ENCODE data around the gene CASS4. TPM values are rescaled to one million over a fixed set of nuclear protein-coding genes. Genes with fewer than 3 reads are reported as not detected.

Gene CASS4
- total and polyA plus RNA-seq, 2 donors (not counting 3 experiments of a cell fraction or from before 2014, with no cell fraction given) = not detected

- Histone ChIP-seq H3K4me3 (replicated peaks in 1 of 3; ENCODE audit: insufficient read depth in 1 of 3, low read depth in 1 of 3, low read length in 3 of 3) (no peak overlapping the region), H3K79me2 (ENCODE audit: control insufficient read depth, insufficient read depth, low read length) (no peaks in the 10 kb centered on the region), H3K9me1 (replicated peaks; ENCODE audit: control insufficient read depth, extremely low read depth, insufficient read depth, low read length) (no peaks in the 10 kb centered on the region), H3K4me2 (ENCODE audit: insufficient read depth, low read length) (no peak overlapping the region), H3K4me1 (ENCODE audit: control insufficient read depth, extremely low read depth, insufficient read depth, low read length) (peaks cover 4% of the 10 kb centered on the region), H4K20me1 (replicated peaks; ENCODE audit: control insufficient read depth, extremely low read depth, insufficient read depth, low read length) (no peaks in the 10 kb centered on the region), H3K27ac (ENCODE audit: insufficient read depth, low read depth, low read length) (no peak overlapping the region), H3K36me3 (ENCODE audit: control insufficient read depth in 2 of 2, extremely low read depth in 1 of 2, insufficient read depth in 2 of 2, low read length in 2 of 2) (peaks cover under 1% of the 10 kb centered on the region in 2 experiments), H3K27me3 (ENCODE audit: control insufficient read depth in 2 of 2, insufficient read depth in 2 of 2, low read length in 2 of 2) (no peaks in the 10 kb centered on the region), H2AFZ (ENCODE audit: low read depth, low read length) (no peak overlapping the region), H3K9ac (replicated peaks; ENCODE audit: extremely low read depth, insufficient read depth, low read length) (no peak overlapping the region), H3K9me3 (replicated peaks; ENCODE audit: control insufficient read depth, insufficient read depth, low read length) (no peaks in the 10 kb centered on the region)
- BruUV-seq (replicated peaks) = no TSS peak
- intact Hi-C loops (cut with micrococcal nuclease) (no loop called here), dilution Hi-C loops (cut with MboI; ENCODE audit: extremely low pct_ligation_motif_present, low sequenced_read_pairs) (no loop called here)
- no peak for TF ChIP-seq EZH2 (IDR thresholded peaks at IDR 0.05; ENCODE audit: borderline replicate concordance, low read depth, low read length, severe bottlenecking)
- CTCF ChIA-PET = interaction anchor here (0.6 to 2.3 kb wide), 13 partner anchors 8 to 646 kb away, joined by 3 to 11 read pairs (median 4); partner anchors contain the start of genes AURKA, CSTF1 and FAM210B
- POLR2A ChIA-PET = no interaction called here
- no peak for DNase-seq (ENCODE audit: low read depth, low spot score)
- no peak for FAIRE-seq
Observed at GRCh38 chr20:56412473-56412790, 372 bp downstream of the CASS4 start.

GRCh38 chr20:56412949-56413348 is 889 bp downstream of the CASS4 start:
- Histone ChIP-seq H3K79me2 (ENCODE audit: control insufficient read depth, insufficient read depth, low read length) (no peaks in the 10 kb centered on the region), H2AFZ (ENCODE audit: low read depth, low read length) (no peak overlapping the region), H3K9me1 (replicated peaks; ENCODE audit: control insufficient read depth, extremely low read depth, insufficient read depth, low read length) (no peaks in the 10 kb centered on the region), H3K36me3 (ENCODE audit: control insufficient read depth in 2 of 2, extremely low read depth in 1 of 2, insufficient read depth in 2 of 2, low read length in 2 of 2) (no peaks in the 10 kb centered on the region), H3K4me3 (replicated peaks in 1 of 3; ENCODE audit: insufficient read depth in 1 of 3, low read depth in 1 of 3, low read length in 3 of 3) (no peak overlapping the region), H4K20me1 (replicated peaks; ENCODE audit: control insufficient read depth, extremely low read depth, insufficient read depth, low read length) (no peaks in the 10 kb centered on the region), H3K27ac (ENCODE audit: insufficient read depth, low read depth, low read length) (no peak overlapping the region), H3K4me2 (ENCODE audit: insufficient read depth, low read length) (no peak overlapping the region), H3K9me3 (replicated peaks; ENCODE audit: control insufficient read depth, insufficient read depth, low read length) (no peaks in the 10 kb centered on the region), H3K9ac (replicated peaks; ENCODE audit: extremely low read depth, insufficient read depth, low read length) (no peak overlapping the region), H3K4me1 (ENCODE audit: control insufficient read depth, extremely low read depth, insufficient read depth, low read length) (peaks cover 6% of the 10 kb centered on the region), H3K27me3 (ENCODE audit: control insufficient read depth in 2 of 2, insufficient read depth in 2 of 2, low read length in 2 of 2) (no peaks in the 10 kb centered on the region)
- ChIA-PET POLR2A (no interaction called here), CTCF (interaction anchor here (1.5 to 1.7 kb wide), 2 partner anchors 46 to 56 kb away, joined by 3 to 5 read pairs; no protein-coding TSS in a partner anchor)
- intact Hi-C loops (cut with micrococcal nuclease) = no loop called here
- FAIRE-seq (no peak), DNase-seq (ENCODE audit: low read depth, low spot score) (no peak)
- dilution Hi-C loops (cut with MboI; ENCODE audit: extremely low pct_ligation_motif_present, low sequenced_read_pairs) = no loop called here
- TF ChIP-seq POLR2A (IDR thresholded peaks at IDR 0.05; ENCODE audit: low read depth, low read length) = no peak
- TF ChIP-seq CTCF (IDR thresholded peaks at IDR 0.05; ENCODE audit: extremely low read depth in 1 of 2, insufficient read depth in 1 of 2, low read depth in 1 of 2, low read length in 2 of 2) = no peak
- TF ChIP-seq POLR2AphosphoS5 (IDR thresholded peaks at IDR 0.05; ENCODE audit: insufficient read depth, low read depth, low read length) = no peak
- TF ChIP-seq JUN (IDR thresholded peaks at IDR 0.05; ENCODE audit: borderline replicate concordance, insufficient read depth, insufficient read length, low read depth) = no peak
- TF ChIP-seq GATA2 (IDR thresholded peaks at IDR 0.05; ENCODE audit: insufficient read depth, insufficient read length, low read depth, low read length) = no peak
- no peak for TF ChIP-seq EZH2 (IDR thresholded peaks at IDR 0.05; ENCODE audit: borderline replicate concordance, low read depth, low read length, severe bottlenecking)
- TF ChIP-seq MYC (IDR thresholded peaks at IDR 0.05; ENCODE audit: low read depth, low read length) = no peak
- TF ChIP-seq MAX (IDR thresholded peaks at IDR 0.05; ENCODE audit: insufficient read depth, insufficient read length) = no peak
- no peak for TF ChIP-seq FOS (IDR thresholded peaks at IDR 0.05; ENCODE audit: borderline replicate concordance, insufficient read depth, low read length)
- no TSS peak for BruUV-seq (replicated peaks)
